Activated T-helper 2 cell treated with anti-CD3 and anti-CD28 coated beads, Interferon-gamma antibody, Interleukin-2, Interleukin-4, amounts not matched to agents 10 μg/mL and 5 μg/mL and 100 μg/mL, durations not matched to agents 14 hours and 24 hours and 36 hours (primary cell): ENCODE measurements around the gene TRIP13. TPM values are rescaled to one million over a fixed set of nuclear protein-coding genes. Genes with fewer than 3 reads are reported as not detected.
A peak's percentile ranks its signal among the peaks of the same experiment; 100 is the strongest.

Experiments
- DNase-seq: peaks from one replicate; pipeline ENCODE4 v3.0.0; 2021; ENCODE audit warnings: low spot score
- H3K27ac Mint-ChIP-seq: one replicate; pipeline ENCODE4 v1.8.0; 2021; ENCODE audit warnings: mixed read lengths
- H3K27me3 Mint-ChIP-seq: one replicate; pipeline ENCODE4 v1.8.0; 2021; ENCODE audit warnings: low read depth, mixed read lengths
- H3K36me3 Mint-ChIP-seq: one replicate; pipeline ENCODE4 v1.8.0; 2021; ENCODE audit warnings: low read depth, mixed read lengths
- H3K4me1 Mint-ChIP-seq: one replicate; pipeline ENCODE4 v1.8.0; 2021; ENCODE audit warnings: low read depth, mixed read lengths
- H3K4me3 Mint-ChIP-seq: one replicate; pipeline ENCODE4 v1.8.0; 2021; ENCODE audit warnings: low read depth, mild to moderate bottlenecking, moderate library complexity, mixed read lengths
- H3K9me3 Mint-ChIP-seq: one replicate; pipeline ENCODE4 v1.8.0; 2021; ENCODE audit warnings: mixed read lengths
- intact Hi-C: fragments of 100-400 bp; cut with micrococcal nuclease; formaldehyde crosslinking; loops from one replicate; pipeline ENCODE4 v1.15.1; 2023
- total RNA-seq: library from RNA; stranded (reverse); gene quantifications from 2 replicates; pipeline ENCODE4 v1.2.3, GENCODE V29; 2022

Gene TRIP13
- total RNA-seq, 1 donor from 2014 or later: 37.6 TPM

DNA sequence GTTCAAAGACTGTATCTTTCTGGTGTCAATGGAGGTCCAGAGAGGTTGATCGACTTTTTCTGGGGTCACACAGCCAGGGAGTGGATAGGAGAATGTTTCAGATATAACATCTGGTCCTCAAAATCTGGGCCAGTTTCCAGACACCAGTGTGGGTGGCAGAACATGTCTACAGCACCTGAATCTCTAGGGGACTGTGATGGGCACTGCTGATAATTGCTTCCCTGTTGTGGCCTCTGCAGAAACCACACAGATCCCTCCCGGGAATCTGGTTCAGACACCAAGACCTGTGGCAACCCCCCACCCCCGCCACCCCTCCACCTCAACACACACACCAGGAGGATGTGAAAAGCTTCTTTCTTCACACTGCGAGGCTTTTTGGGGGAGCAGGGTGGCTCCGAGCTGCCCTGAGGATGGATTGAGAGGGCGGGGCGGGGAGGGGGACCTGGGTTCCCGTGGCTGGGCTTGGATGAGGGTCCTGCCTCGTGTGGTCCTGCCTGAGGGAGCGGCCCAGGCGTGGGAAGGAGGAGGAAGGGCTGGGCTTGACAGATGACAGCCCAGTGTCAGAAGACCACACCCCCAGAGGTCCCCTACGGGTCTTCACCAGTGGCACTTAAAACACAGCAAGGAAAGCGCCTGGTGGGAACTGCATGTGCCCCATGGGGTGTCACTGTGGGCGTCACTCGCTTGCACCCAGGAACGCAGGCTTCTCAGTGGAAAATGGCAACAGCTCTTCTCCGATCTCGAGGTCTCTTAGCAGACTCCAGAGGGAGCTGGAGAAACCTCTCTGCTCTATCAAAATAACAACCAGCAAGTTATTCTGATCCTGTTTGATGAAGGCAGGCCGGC lies 55.2 kb downstream of the TRIP13 start:
- Mint-ChIP-seq H3K4me3 (no peak overlapping the region), H3K4me1 (peaks cover 10% of the 10 kb centered on the region), H3K36me3 (no peaks in the 10 kb centered on the region), H3K9me3 (peaks cover 7% of the 10 kb centered on the region), H3K27ac (no peak overlapping the region), H3K27me3 (peaks cover 39% of the 10 kb centered on the region)
- no peak for DNase-seq
- intact Hi-C loops: no loop called here

DNA sequence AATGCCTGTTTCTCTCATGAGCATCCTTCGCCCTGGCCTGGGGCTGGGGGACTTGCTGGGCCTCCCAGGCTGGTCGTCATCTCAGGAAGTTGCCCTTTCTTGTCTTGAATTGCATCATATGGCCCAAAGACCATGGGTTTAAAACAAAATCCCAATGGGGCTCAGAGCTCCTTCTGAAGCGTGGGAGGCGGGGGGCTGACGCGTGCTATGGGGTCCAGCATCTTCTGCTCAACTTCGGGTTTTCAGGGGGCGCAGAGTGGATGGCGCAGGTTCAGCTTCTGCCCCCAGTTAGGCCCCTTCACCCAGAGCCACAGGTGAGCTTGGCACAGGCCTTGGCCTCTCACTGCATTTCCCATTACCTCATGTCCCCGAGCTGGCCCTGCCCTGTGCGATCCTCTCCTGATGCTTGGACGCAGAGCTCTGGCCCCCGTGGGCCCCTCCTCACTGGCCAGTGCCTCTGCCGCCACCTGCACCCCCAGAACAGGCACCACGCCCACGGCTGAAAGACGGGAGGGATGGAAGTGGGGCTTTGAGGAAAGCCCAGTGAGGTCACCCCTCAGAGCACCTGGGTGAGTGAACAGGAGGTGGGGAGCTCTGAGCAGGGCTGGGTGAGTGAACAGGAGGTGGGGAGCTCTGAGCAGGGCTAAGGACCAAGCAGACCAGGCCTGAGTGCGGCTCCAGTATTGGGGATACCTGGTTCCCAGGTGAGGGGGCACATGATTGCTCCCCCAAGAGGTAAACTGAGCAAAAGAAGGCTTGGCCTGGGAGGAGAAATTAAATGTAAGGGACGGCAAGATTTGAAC lies 56.0 kb downstream of the TRIP13 start:
- Mint-ChIP-seq H3K27ac (no peak overlapping the region), H3K4me3 (no peak overlapping the region), H3K9me3 (peaks cover 7% of the 10 kb centered on the region), H3K36me3 (no peaks in the 10 kb centered on the region), H3K27me3 (peaks cover 33% of the 10 kb centered on the region), H3K4me1 (peaks cover 11% of the 10 kb centered on the region)
- DNase-seq: no peak
- intact Hi-C loops: no loop called here

DNA sequence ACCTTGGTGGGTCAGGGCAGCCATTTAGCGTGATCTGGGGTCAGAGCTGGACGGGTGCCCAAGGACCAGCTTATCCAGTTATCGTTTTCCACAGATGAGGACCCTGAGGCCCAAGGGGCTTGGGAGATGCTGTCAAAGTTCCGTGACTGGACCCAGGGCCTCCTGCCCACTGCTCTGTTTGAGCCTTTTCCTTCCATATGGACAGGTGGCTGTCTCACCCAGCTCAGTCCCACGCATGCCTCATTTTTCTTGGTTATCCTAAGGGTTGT lies 56.5 kb downstream of the TRIP13 start:
- H3K4me3 Mint-ChIP-seq: no peak overlapping the region
- no peaks in the 10 kb centered on the region for H3K36me3 Mint-ChIP-seq
- H3K9me3 Mint-ChIP-seq: peaks cover 7% of the 10 kb centered on the region
- intact Hi-C loops: no loop called here
- peaks cover 30% of the 10 kb centered on the region for H3K27me3 Mint-ChIP-seq
- no peak for DNase-seq
- peaks cover 11% of the 10 kb centered on the region for H3K4me1 Mint-ChIP-seq
- H3K27ac Mint-ChIP-seq: no peak overlapping the region

GRCh38 chr5:949815-950560 lies 57.3 kb downstream of the TRIP13 start:
- Mint-ChIP-seq H3K4me1 (peaks cover 11% of the 10 kb centered on the region), H3K27ac (no peak overlapping the region), H3K36me3 (no peaks in the 10 kb centered on the region), H3K4me3 (no peak overlapping the region), H3K27me3 (peaks cover 22% of the 10 kb centered on the region), H3K9me3 (peaks cover 7% of the 10 kb centered on the region)
- no peak for DNase-seq
- intact Hi-C loops: no loop called here

DNA sequence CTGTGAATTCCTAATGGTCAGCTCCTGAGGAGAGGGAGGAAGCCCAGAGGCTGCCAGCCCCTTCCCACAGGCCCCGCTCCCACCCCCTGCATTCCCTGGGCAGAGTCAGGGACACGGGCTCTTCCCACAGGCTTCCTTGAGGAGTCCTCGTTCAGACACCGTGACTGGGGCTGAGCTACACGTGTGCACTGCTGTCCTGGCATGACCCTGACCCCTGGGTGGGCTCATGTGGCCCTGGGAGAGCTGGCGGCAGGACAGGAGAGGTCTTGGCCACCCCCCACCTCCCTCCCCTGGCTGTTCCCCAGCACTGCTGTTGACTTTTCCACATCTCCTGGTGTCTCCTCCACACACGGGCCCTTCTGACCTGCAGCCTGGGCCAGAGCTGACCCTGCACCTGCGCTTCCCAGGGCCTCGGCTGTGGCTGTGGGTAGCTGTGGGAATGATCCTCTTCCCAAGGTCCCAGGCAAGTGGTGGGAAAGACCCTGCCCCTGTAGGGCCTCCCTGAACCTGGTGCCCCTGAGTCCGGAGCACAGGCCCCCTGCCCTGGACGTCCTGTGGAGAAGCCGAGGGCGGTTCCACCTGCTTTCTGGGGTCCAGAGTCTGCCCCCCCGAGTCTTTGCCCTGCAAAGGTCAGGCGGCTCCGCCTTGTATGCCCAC lies 59.4 kb downstream of the TRIP13 start:
- H3K27ac Mint-ChIP-seq: no peak overlapping the region
- no peak for DNase-seq
- no peak overlapping the region for H3K4me3 Mint-ChIP-seq
- peaks cover 10% of the 10 kb centered on the region for H3K27me3 Mint-ChIP-seq
- H3K36me3 Mint-ChIP-seq: no peaks in the 10 kb centered on the region
- H3K4me1 Mint-ChIP-seq: peaks cover 24% of the 10 kb centered on the region
- H3K9me3 Mint-ChIP-seq: peaks cover 7% of the 10 kb centered on the region
- intact Hi-C loops: no loop called here

GRCh38 chr5:952597-953271 lies 60.0 kb downstream of the TRIP13 start:
- Mint-ChIP-seq H3K4me1 (peaks cover 29% of the 10 kb centered on the region), H3K27me3 (peaks cover 10% of the 10 kb centered on the region), H3K9me3 (peaks cover 7% of the 10 kb centered on the region), H3K36me3 (no peaks in the 10 kb centered on the region), H3K27ac (no peak overlapping the region), H3K4me3 (no peak overlapping the region)
- intact Hi-C loops: no loop called here
- DNase-seq: no peak

DNA sequence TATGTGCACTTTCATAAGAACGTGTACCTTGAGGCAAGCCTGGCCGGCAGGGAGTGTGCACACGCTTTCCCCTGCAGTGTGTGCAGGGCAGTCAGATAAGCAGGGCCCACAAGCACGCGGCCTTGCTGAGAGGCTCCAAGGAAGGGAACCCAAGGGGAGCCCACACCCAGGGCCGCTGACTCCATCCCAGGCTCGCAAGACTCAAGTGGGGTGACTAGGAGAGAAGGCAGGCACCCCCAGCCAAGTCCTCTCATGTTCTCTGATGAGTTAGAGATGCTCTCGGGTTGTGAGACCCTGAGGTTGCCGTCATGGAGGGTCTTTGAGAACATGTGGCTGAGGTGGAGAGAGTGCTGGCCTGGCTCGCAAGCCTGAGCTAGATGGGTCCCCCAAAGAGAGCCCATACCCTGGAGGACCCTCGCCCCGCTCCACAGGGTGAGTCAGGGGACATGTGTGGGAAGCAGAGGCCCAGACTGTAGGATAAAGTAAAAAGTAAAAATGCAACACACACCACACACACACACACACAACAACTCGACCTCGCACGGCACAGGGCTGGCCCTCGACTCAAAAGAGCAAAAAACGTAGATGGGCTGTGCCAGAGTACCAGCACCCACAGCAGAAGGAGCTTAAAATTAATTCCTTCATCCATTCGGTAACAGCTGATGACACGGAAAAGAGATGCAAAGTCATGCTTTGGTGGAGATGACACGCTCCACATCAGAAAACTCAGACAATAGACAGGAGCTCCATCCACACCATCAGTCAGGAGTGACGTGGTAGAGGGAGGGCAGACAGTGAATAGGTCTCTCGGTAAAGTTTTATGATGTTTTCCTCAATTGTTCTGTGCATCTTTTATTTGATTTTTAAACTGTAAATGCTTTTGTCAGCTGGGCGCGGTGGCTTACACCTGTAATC lies 61.1 kb downstream of the TRIP13 start:
- H3K27me3 Mint-ChIP-seq: peaks cover 10% of the 10 kb centered on the region
- no peak for DNase-seq
- peaks cover 7% of the 10 kb centered on the region for H3K9me3 Mint-ChIP-seq
- peaks cover 30% of the 10 kb centered on the region for H3K4me1 Mint-ChIP-seq
- no peak overlapping the region for H3K4me3 Mint-ChIP-seq
- intact Hi-C loops: no loop called here
- no peaks in the 10 kb centered on the region for H3K36me3 Mint-ChIP-seq
- H3K27ac Mint-ChIP-seq: no peak overlapping the region

DNA sequence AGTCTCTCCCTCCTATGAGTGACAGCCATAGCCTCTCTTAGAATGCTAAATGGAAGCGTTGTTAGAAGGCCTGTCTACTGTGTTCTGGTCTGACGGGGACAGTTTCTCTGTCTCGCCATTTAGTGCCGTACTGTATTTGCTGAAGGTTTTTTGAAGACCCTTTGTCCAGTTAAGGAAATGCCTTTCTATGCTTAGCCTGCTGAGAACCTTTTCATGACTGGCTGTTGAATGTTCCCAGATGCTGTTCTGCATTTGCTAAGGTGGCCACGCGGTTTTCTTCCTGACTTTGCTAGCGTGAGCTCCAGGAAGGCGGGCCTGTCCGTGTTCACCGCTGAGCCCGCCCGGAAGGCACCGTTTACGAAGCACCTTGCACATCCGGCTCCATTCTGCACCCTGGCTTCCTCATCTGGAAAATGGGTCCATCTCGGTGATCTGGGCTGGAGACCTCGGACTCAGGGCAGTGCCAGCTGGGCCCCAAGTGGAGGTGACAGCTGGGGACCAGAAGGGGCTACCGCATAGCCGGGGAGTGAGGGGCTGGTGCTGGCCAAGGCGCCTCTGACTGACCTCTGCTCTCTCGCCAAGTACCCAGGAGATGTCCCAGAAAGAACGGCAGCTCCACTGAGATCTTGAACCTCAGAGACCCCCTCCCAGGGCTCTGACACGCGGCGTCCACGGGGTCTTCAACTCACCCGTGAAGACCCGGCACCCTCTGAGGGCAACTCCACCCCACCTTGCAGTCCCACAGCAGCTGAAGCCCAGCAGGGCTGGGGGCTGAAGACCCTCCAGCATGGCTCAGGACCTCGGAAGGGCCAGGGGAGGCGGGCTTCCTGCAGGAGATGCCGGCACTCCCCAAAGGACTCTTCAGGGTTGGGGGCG lies 63.4 kb downstream of the TRIP13 start:
- no peaks in the 10 kb centered on the region for H3K9me3 Mint-ChIP-seq
- H3K4me1 Mint-ChIP-seq: peaks cover 37% of the 10 kb centered on the region
- peaks cover 4% of the 10 kb centered on the region for H3K27me3 Mint-ChIP-seq
- no peak overlapping the region for H3K27ac Mint-ChIP-seq
- DNase-seq: no peak
- intact Hi-C loops: loop anchor here (2.0 kb wide), 1 partner anchor 49 kb away; no protein-coding TSS in a partner anchor
- no peaks in the 10 kb centered on the region for H3K36me3 Mint-ChIP-seq
- H3K4me3 Mint-ChIP-seq: no peak overlapping the region

DNA sequence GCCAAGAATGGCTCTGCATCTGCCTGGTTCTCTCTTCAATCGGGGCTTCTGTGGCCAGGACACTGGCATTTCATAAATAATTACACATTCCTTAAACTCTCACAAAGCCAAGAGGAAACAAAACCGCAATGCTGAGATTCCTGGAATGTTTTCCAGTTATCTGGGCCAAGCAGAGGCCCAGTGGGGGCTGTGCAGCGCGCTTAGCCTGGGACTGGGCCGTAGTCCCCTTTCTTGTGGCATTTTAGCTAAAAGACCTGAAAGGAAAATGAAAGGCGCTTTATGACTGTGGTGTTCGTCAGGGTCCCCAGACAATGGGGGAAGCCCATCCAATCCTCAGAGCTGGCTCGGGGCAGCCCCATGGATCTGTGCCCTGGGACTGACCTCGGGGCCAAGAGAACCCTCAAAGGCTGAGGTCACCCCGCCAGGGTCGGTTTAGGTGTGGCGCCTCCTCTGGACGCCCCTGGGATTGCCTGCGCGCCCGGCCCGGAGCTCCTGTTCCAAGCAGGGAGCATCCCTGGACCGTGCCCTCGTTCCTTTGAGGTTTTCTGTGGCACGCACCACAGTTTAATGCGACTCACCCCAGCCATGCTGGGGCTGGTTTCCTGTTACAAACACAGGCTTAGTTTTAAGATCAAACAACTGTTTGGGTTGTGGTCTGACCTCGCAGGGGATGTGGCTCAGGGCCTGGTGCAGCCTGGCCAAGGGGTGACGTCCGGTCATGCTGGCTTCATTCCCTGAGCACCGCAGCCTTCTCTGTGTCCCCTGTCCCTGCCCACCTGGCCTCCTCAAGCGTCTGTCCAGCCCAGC lies 64.5 kb downstream of the TRIP13 start:
- no peak overlapping the region for H3K4me3 Mint-ChIP-seq
- H3K27ac Mint-ChIP-seq: peak overlapping the region; percentile 58
- peaks cover 4% of the 10 kb centered on the region for H3K27me3 Mint-ChIP-seq
- no peaks in the 10 kb centered on the region for H3K36me3 Mint-ChIP-seq
- peak; percentile 60 for DNase-seq
- intact Hi-C loops: loop anchor here (1.0 to 2.0 kb wide), 2 partner anchors 33 to 48 kb away; no protein-coding TSS in a partner anchor
- peaks cover 43% of the 10 kb centered on the region for H3K4me1 Mint-ChIP-seq
- no peaks in the 10 kb centered on the region for H3K9me3 Mint-ChIP-seq

GRCh38 chr5:957748-958485 lies 65.2 kb downstream of the TRIP13 start:
- peak overlapping the region; percentile 58 for H3K27ac Mint-ChIP-seq
- no peak for DNase-seq

More at GRCh38 chr5:957748-958485, 65.2 kb downstream of the TRIP13 start:
- Mint-ChIP-seq H3K4me1 (peaks cover 49% of the 10 kb centered on the region), H3K27me3 (peaks cover 4% of the 10 kb centered on the region), H3K36me3 (no peaks in the 10 kb centered on the region), H3K9me3 (no peaks in the 10 kb centered on the region), H3K4me3 (no peak overlapping the region)
- intact Hi-C loops: loop anchor here (1.0 to 2.0 kb wide), 2 partner anchors 34 to 47 kb away; no protein-coding TSS in a partner anchor
